ENCODE data around the gene PRKN.
A peak's percentile ranks its signal among the peaks of the same experiment; 100 is the strongest.

The PRKN gene

DNA sequence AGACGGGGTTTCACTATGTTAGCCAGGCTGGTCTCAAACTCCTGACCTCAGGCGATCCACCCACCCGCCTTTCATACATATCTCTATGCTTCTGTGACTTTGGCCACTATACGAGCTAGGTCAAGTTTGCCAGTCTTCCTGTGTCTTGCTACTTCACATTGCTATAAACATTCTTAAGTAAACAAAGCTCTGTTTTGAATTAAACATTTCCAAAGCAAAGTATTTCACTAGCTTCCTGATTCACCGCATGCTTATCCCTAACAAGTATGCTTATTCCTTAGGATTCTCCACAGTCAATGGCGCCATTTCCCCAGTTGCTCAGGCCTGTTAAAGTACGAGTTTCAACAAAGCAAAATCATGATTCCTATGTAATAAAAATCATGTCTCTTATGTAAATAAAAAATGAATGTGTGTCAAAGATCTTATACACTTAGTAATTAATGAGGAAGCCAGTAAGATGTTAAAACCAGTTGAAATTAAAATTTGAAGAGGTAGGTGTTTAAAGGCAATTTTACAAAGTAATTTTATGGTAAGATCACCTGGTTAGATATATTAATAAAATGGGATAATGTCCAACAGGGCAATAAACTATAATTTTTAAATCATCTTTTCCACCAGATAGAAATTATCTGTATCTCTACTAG lies 88.5 kb downstream of the PRKN start:
- Histone ChIP-seq H3K27ac (ENCODE audit: low read depth, low read length) (no peak overlapping the region), H3K4me1 (ENCODE audit: insufficient read depth, low read length) (no peaks in the 10 kb centered on the region), H3K4me3 (ENCODE audit: low read length) (no peak overlapping the region), H3K9me3 (ENCODE audit: insufficient read depth, low read depth, low read length) (no peaks in the 10 kb centered on the region), H3K36me3 (ENCODE audit: insufficient read depth, low read length) (no peaks in the 10 kb centered on the region), H3K27me3 (ENCODE audit: insufficient read depth, low read length) (no peaks in the 10 kb centered on the region), H3K9ac (ENCODE audit: low read depth, low read length) (no peak overlapping the region)
- WGBS: 84% methylated on average over 7 of the region's 7 CpGs

DNA sequence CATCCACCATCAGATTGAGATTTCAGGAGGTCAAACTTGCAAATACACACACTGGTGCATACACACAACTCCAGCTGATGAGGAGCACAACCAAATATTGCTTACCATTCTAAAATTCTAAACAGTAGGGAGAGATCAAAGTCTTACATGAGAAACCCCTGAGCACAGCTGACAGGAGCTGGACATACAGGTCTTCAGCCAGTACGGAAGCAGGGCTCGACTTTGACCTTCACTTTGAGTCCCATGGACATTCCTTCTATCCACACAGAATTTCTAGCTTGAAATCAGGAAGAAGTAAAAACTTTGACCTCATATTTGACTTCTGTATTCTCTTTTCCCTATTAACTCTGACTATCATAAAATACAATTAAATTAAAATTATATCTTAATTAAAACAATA lies 90.2 kb downstream of the PRKN start:
- no peaks in the 10 kb centered on the region for H3K9me3 ChIP-seq (ENCODE audit: insufficient read depth, low read depth, low read length)
- no peaks in the 10 kb centered on the region for H3K36me3 ChIP-seq (ENCODE audit: insufficient read depth, low read length)
- WGBS: 95% methylated on average over 2 of the region's 2 CpGs
- H3K4me3 ChIP-seq (ENCODE audit: low read length): no peak overlapping the region
- H3K27ac ChIP-seq (ENCODE audit: low read depth, low read length): no peak overlapping the region
- no peaks in the 10 kb centered on the region for H3K27me3 ChIP-seq (ENCODE audit: insufficient read depth, low read length)
- H3K4me1 ChIP-seq (ENCODE audit: insufficient read depth, low read length): no peaks in the 10 kb centered on the region
- no peak overlapping the region for H3K9ac ChIP-seq (ENCODE audit: low read depth, low read length)

- H3K27ac ChIP-seq (ENCODE audit: low read depth, low read length): no peak overlapping the region
- no peaks in the 10 kb centered on the region for H3K9me3 ChIP-seq (ENCODE audit: insufficient read depth, low read depth, low read length)
- H3K36me3 ChIP-seq (ENCODE audit: insufficient read depth, low read length): no peaks in the 10 kb centered on the region
- H3K4me3 ChIP-seq (ENCODE audit: low read length): no peak overlapping the region
- no peak overlapping the region for H3K9ac ChIP-seq (ENCODE audit: low read depth, low read length)
- H3K4me1 ChIP-seq (ENCODE audit: insufficient read depth, low read length): no peaks in the 10 kb centered on the region
- no peaks in the 10 kb centered on the region for H3K27me3 ChIP-seq (ENCODE audit: insufficient read depth, low read length)
Observed at GRCh38 chr6:162636167-162636566, 91.4 kb downstream of the PRKN start.

- Histone ChIP-seq H3K4me1 (ENCODE audit: insufficient read depth, low read length) (no peaks in the 10 kb centered on the region), H3K4me3 (ENCODE audit: low read length) (no peak overlapping the region), H3K9ac (ENCODE audit: low read depth, low read length) (no peak overlapping the region), H3K27ac (ENCODE audit: low read depth, low read length) (no peak overlapping the region), H3K36me3 (ENCODE audit: insufficient read depth, low read length) (no peaks in the 10 kb centered on the region), H3K27me3 (ENCODE audit: insufficient read depth, low read length) (no peaks in the 10 kb centered on the region), H3K9me3 (ENCODE audit: insufficient read depth, low read depth, low read length) (no peaks in the 10 kb centered on the region)
Observed at GRCh38 chr6:162631546-162631945, 96.0 kb downstream of the PRKN start.

- Histone ChIP-seq H3K27ac (ENCODE audit: low read depth, low read length) (no peak overlapping the region), H3K4me1 (ENCODE audit: insufficient read depth, low read length) (peaks cover 13% of the 10 kb centered on the region; the same call in 1 of the 2 replicates), H3K4me3 (ENCODE audit: low read length) (no peak overlapping the region), H3K9ac (ENCODE audit: low read depth, low read length) (no peak overlapping the region), H3K36me3 (ENCODE audit: insufficient read depth, low read length) (no peaks in the 10 kb centered on the region), H3K9me3 (ENCODE audit: insufficient read depth, low read depth, low read length) (no peaks in the 10 kb centered on the region), H3K27me3 (ENCODE audit: insufficient read depth, low read length) (no peaks in the 10 kb centered on the region)
- 99% methylated on average over 3 of the region's 5 CpGs for WGBS
Observed at GRCh38 chr6:162630069-162630468, 97.5 kb downstream of the PRKN start.

GRCh38 chr6:162627825-162628224 lies 99.7 kb downstream of the PRKN start:
- H3K9ac ChIP-seq (ENCODE audit: low read depth, low read length): no peak overlapping the region
- no peaks in the 10 kb centered on the region for H3K36me3 ChIP-seq (ENCODE audit: insufficient read depth, low read length)
- no peak overlapping the region for H3K27ac ChIP-seq (ENCODE audit: low read depth, low read length)
- no peak overlapping the region for H3K4me3 ChIP-seq (ENCODE audit: low read length)
- no peaks in the 10 kb centered on the region for H3K27me3 ChIP-seq (ENCODE audit: insufficient read depth, low read length)
- H3K9me3 ChIP-seq (ENCODE audit: insufficient read depth, low read depth, low read length): no peaks in the 10 kb centered on the region
- WGBS: 93% methylated on average over 5 of the region's 5 CpGs
- H3K4me1 ChIP-seq (ENCODE audit: insufficient read depth, low read length): peaks cover 15% of the 10 kb centered on the region; the same call in 1 of the 2 replicates

DNA sequence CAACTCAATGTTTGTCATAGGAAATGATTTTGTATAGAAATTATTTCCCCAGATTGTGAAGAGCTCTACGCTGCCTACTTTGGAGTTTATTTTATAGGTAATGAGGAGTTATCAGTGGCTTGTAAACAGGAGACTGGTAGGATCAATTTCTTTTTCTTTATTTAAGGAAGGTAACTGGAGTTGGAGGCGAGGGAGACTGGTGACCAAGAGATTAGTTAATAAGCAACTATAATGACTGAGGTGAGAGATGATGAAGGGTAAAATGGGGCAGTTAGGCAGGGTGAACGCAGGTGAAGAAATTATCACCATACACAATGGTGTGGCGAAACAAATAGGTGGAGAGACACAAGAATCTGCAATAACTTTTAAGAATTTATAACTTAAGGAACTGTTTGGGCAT lies 100.2 kb downstream of the PRKN start:
- Histone ChIP-seq H3K4me1 (ENCODE audit: insufficient read depth, low read length) (peaks cover 15% of the 10 kb centered on the region; the same call in 1 of the 2 replicates), H3K9me3 (ENCODE audit: insufficient read depth, low read depth, low read length) (no peaks in the 10 kb centered on the region), H3K27me3 (ENCODE audit: insufficient read depth, low read length) (no peaks in the 10 kb centered on the region), H3K27ac (ENCODE audit: low read depth, low read length) (no peak overlapping the region), H3K9ac (ENCODE audit: low read depth, low read length) (no peak overlapping the region), H3K36me3 (ENCODE audit: insufficient read depth, low read length) (no peaks in the 10 kb centered on the region), H3K4me3 (ENCODE audit: low read length) (no peak overlapping the region)
- 54% methylated on average over 2 of the region's 4 CpGs for WGBS

- no peaks in the 10 kb centered on the region for H3K9me3 ChIP-seq (ENCODE audit: insufficient read depth, low read depth, low read length)
- H3K36me3 ChIP-seq (ENCODE audit: insufficient read depth, low read length): no peaks in the 10 kb centered on the region
- H3K4me3 ChIP-seq (ENCODE audit: low read length): no peak overlapping the region
- H3K9ac ChIP-seq (ENCODE audit: low read depth, low read length): no peak overlapping the region
- H3K27ac ChIP-seq (ENCODE audit: low read depth, low read length): no peak overlapping the region
- 95% methylated on average over 1 of the region's 1 CpG for WGBS
- H3K4me1 ChIP-seq (ENCODE audit: insufficient read depth, low read length): peaks cover 15% of the 10 kb centered on the region; the same call in 1 of the 2 replicates
- no peaks in the 10 kb centered on the region for H3K27me3 ChIP-seq (ENCODE audit: insufficient read depth, low read length)
Observed at GRCh38 chr6:162626869-162627268, 100.7 kb downstream of the PRKN start.

GRCh38 chr6:162625846-162626540 lies 101.6 kb downstream of the PRKN start:
- Histone ChIP-seq H3K36me3 (ENCODE audit: insufficient read depth, low read length) (no peaks in the 10 kb centered on the region), H3K27me3 (ENCODE audit: insufficient read depth, low read length) (no peaks in the 10 kb centered on the region), H3K9me3 (ENCODE audit: insufficient read depth, low read depth, low read length) (no peaks in the 10 kb centered on the region), H3K9ac (ENCODE audit: low read depth, low read length) (no peak overlapping the region), H3K27ac (ENCODE audit: low read depth, low read length) (peak overlapping the region; percentile 89; the same call in 1 of the 2 replicates), H3K4me3 (ENCODE audit: low read length) (no peak overlapping the region), H3K4me1 (ENCODE audit: insufficient read depth, low read length) (peaks cover 15% of the 10 kb centered on the region; the same call in 1 of the 2 replicates)
- 60% methylated on average over 4 of the region's 5 CpGs for WGBS

GRCh38 chr6:162622572-162622971 lies 105.0 kb downstream of the PRKN start:
- no peak overlapping the region for H3K27ac ChIP-seq (ENCODE audit: low read depth, low read length)
- 71% methylated on average over 4 of the region's 5 CpGs for WGBS

DNA sequence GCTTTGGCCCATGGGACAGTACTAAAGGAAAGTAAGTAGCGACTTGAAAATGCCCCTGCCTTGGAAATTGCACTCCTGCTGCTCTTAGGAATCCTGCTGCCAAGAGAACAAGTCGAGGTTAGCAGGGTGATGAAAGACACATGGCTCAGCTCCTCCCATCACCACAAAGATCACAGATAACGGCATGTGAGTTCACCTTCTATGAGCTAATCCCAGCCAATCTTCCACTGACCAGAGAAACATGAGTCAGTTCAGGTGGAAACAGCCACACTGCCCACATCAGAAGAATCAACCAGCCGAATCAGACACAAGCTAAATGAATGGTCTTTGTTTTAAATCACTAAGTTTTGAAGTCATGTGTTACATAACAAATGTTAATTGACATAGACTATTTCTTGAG lies 106.3 kb downstream of the PRKN start:
- Histone ChIP-seq H3K36me3 (ENCODE audit: insufficient read depth, low read length) (no peaks in the 10 kb centered on the region), H3K4me3 (ENCODE audit: low read length) (no peak overlapping the region), H3K9me3 (ENCODE audit: insufficient read depth, low read depth, low read length) (no peaks in the 10 kb centered on the region), H3K27ac (ENCODE audit: low read depth, low read length) (no peak overlapping the region), H3K9ac (ENCODE audit: low read depth, low read length) (no peak overlapping the region), H3K4me1 (ENCODE audit: insufficient read depth, low read length) (peaks cover 17% of the 10 kb centered on the region; the same call in 1 of the 2 replicates), H3K27me3 (ENCODE audit: insufficient read depth, low read length) (no peaks in the 10 kb centered on the region)
- WGBS: 57% methylated on average over 4 of the region's 4 CpGs

More at GRCh38 chr6:162622572-162622971, 105.0 kb downstream of the PRKN start:
- H3K9ac ChIP-seq (ENCODE audit: low read depth, low read length): no peak overlapping the region
- no peaks in the 10 kb centered on the region for H3K36me3 ChIP-seq (ENCODE audit: insufficient read depth, low read length)
- peaks cover 18% of the 10 kb centered on the region; the same call in 1 of the 2 replicates for H3K4me1 ChIP-seq (ENCODE audit: insufficient read depth, low read length)
- H3K27me3 ChIP-seq (ENCODE audit: insufficient read depth, low read length): no peaks in the 10 kb centered on the region
- no peak overlapping the region for H3K4me3 ChIP-seq (ENCODE audit: low read length)
- H3K9me3 ChIP-seq (ENCODE audit: insufficient read depth, low read depth, low read length): no peaks in the 10 kb centered on the region
